Measurements from ENCODE around the gene HINFP. TPM values are rescaled to one million over a fixed set of nuclear protein-coding genes. Genes with fewer than 3 reads are reported as not detected.
A peak's percentile ranks its signal among the peaks of the same experiment; 100 is the strongest.

Gene HINFP
- total and polyA plus RNA-seq, 9 of the 15 experiments (the other 6 are each of a cell fraction or from before 2014, with no cell fraction given), result 13.8 to 34.1 (median 22.5) TPM

GRCh38 chr11:119087747-119088241, 33.6 kb upstream of the HINFP start (continued):
- TF ChIP-seq ZNF41 (CRISPR knock-in tag; conservative IDR thresholded peaks at IDR 0.05) (no peak), ZFP36 (IDR thresholded peaks at IDR 0.05; ENCODE audit: low read depth, low read length, partially characterized antibody) (no peak), MAFK (IDR thresholded peaks at IDR 0.05; ENCODE audit: low read length) (peak; percentile 84), ZNF398 (CRISPR knock-in tag; IDR thresholded peaks at IDR 0.05) (no peak), ZNF583 (CRISPR knock-in tag; IDR thresholded peaks at IDR 0.05) (no peak; the same call in 1 of the 2 replicates), FOS (IDR thresholded peaks at IDR 0.05; ENCODE audit: extremely low read depth, insufficient read length) (no peak), FOXK2 (conservative IDR thresholded peaks at IDR 0.05 in 1 of 2, IDR thresholded peaks at IDR 0.05 in 1 of 2; ENCODE audit: low read depth in 2 of 2) (peak; percentile 34 to 59; a peak in 2 of 4 replicates), ZNF354B (CRISPR knock-in tag; IDR thresholded peaks at IDR 0.05) (no peak), ZNF561 (CRISPR knock-in tag; conservative IDR thresholded peaks at IDR 0.05) (no peak), POLR2AphosphoS5 (IDR thresholded peaks at IDR 0.05; ENCODE audit: control insufficient read depth, insufficient read depth, low read depth, low read length) (peak; percentile 98), CXXC5 (CRISPR knock-in tag; IDR thresholded peaks at IDR 0.05) (peak; percentile 73), RCOR1 (IDR thresholded peaks at IDR 0.05; ENCODE audit: borderline replicate concordance in 1 of 2, low read depth in 2 of 2, low read length in 2 of 2) (peak; percentile 80 to 94; a peak in 3 of 4 replicates), NFYB (IDR thresholded peaks at IDR 0.05; ENCODE audit: extremely low read depth, insufficient read length) (no peak), SMAD1 (IDR thresholded peaks at IDR 0.05; ENCODE audit: low read depth, low read length, partially characterized antibody) (peak; percentile 50), ZFP1 (CRISPR knock-in tag; IDR thresholded peaks at IDR 0.05) (no peak), MTF1 (CRISPR knock-in tag; IDR thresholded peaks at IDR 0.05; ENCODE audit: borderline replicate concordance) (no peak), HDAC6 (IDR thresholded peaks at IDR 0.05; ENCODE audit: low read depth, low read length) (no peak)
- TF ChIP-seq, protein P1, sequence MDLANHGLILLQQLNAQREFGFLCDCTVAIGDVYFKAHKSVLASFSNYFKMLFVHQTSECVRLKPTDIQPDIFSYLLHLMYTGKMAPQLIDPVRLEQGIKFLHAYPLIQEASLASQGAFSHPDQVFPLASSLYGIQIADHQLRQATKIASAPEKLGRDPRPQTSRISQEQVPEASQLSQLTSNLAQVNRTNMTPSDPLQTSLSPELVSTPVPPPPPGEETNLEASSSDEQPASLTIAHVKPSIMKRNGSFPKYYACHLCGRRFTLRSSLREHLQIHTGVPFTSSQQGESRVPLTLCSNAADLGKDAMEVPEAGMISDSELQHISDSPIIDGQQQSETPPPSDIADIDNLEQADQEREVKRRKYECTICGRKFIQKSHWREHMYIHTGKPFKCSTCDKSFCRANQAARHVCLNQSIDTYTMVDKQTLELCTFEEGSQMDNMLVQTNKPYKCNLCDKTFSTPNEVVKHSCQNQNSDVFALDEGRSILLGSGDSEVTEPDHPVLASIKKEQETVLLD (IDR thresholded peaks at IDR 0.05), result peak; percentile 89; the same call in 1 of the 2 replicates
- TF ChIP-seq, protein P2, sequence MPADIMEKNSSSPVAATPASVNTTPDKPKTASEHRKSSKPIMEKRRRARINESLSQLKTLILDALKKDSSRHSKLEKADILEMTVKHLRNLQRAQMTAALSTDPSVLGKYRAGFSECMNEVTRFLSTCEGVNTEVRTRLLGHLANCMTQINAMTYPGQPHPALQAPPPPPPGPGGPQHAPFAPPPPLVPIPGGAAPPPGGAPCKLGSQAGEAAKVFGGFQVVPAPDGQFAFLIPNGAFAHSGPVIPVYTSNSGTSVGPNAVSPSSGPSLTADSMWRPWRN (IDR thresholded peaks at IDR 0.05; ENCODE audit: low read depth), result peak; percentile 76
- TF ChIP-seq, protein P3, sequence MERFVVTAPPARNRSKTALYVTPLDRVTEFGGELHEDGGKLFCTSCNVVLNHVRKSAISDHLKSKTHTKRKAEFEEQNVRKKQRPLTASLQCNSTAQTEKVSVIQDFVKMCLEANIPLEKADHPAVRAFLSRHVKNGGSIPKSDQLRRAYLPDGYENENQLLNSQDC (CRISPR knock-in tag; IDR thresholded peaks at IDR 0.05), result 0 out of 2 replicates have a peak, but pooled peaks have one; percentile 23
- TF ChIP-seq, protein P4, sequence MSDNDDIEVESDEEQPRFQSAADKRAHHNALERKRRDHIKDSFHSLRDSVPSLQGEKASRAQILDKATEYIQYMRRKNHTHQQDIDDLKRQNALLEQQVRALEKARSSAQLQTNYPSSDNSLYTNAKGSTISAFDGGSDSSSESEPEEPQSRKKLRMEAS (CRISPR knock-in tag; IDR thresholded peaks at IDR 0.05), result peak; percentile 76
- TF ChIP-seq, protein P5, sequence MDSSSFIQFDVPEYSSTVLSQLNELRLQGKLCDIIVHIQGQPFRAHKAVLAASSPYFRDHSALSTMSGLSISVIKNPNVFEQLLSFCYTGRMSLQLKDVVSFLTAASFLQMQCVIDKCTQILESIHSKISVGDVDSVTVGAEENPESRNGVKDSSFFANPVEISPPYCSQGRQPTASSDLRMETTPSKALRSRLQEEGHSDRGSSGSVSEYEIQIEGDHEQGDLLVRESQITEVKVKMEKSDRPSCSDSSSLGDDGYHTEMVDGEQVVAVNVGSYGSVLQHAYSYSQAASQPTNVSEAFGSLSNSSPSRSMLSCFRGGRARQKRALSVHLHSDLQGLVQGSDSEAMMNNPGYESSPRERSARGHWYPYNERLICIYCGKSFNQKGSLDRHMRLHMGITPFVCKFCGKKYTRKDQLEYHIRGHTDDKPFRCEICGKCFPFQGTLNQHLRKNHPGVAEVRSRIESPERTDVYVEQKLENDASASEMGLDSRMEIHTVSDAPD (CRISPR knock-in tag; IDR thresholded peaks at IDR 0.05), result no peak
